HG02759 (cell line): ENCODE results near the gene CDX2.

Experiments used
- ATAC-seq: cut with Tn5 transposase; IDR thresholded peaks from one replicate; pipeline ENCODE4 v1.9.1; 2021; ENCODE audit warnings: mild to moderate bottlenecking, moderate library complexity; ENCODE audit not compliant: unreplicated experiment

The CDX2 gene

GRCh38 chr13:27918918-27919658 lies 50.0 kb downstream of the CDX2 start:
- no peak for ATAC-seq

DNA sequence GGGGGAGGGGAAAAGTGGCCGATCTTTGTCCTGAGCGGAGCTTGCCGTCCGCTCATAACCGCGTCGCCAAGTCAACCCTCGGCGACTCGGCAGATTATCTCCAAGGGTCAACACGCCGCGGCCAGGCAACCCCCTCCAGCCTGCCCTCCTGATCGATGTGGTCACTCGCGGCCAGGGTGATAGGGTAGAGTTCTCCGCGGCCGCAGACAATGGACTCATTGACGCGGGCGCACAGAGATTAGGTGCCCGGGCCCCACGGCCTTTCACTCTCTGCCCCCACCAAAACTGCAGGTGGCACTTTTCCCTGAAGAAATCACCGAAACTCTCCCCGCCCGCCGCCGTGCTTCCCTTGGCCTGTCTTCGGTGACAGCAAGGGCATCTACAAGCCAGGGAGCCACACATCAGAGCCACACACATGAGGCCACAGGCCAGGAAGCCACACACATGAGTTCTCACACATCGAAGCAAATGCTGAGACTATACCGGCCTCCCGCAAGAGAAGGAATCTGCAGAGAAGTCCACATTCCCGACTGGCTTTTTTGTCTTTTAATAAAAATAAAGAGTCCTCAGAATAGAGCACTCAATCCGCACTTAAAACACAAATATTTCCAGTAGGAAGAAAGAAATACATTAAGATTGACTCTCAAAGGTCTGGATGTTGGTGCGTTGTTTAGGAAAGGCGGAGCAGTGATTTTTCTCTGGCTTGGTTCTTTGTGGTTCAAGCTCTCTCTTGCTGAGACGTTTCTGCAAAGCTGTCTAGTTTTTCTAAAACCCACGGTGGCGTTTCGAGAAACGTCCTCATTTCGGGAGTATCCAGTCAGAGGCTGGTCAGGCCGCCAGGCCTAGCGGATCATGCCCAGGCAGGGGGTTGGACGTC lies 50.8 kb downstream of the CDX2 start:
- ATAC-seq: no peak

- ATAC-seq: no peak
Observed at GRCh38 chr13:27917121-27917947, 51.8 kb downstream of the CDX2 start.

- ATAC-seq: no peak
Observed at GRCh38 chr13:27915301-27916207, 53.6 kb downstream of the CDX2 start.

- ATAC-seq: no peak
Observed at GRCh38 chr13:27913160-27913559, 56.0 kb downstream of the CDX2 start.

DNA sequence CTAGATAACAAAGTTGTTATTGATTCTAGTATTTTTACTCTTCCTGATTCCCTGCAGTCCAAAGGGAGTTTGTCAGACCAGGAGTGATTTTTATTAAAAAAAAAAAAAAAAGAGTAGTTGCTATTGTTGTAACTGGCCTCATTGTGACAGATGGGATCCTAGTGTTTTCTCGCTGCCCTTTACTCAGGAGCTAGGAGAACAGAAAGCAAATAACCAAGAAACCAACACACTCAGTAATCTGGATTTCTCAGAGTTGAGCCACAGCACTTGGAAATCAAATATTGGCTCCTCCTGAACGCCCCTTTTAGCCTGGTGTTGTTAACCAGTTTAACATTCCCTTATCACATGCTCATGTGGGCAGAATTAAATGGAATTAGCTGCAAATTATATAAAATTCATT lies 57.6 kb downstream of the CDX2 start:
- ATAC-seq: no peak
